Breast epithelium (tissue), 3 donors: ENCODE measurements around the gene PAOX.

ENCODE experiments used
- CTCF ChIP-seq, 3 donors: fragments of 450-650 bp; IDR thresholded peaks; one replicate each; pipeline ENCODE4 v1.5.1; 2016 to 2017; ENCODE audit warnings: antibody characterized with exemption in 3 of 3, mild to moderate bottlenecking in 3 of 3, moderate library complexity in 3 of 3
- POLR2A ChIP-seq: fragments of 450-650 bp; IDR thresholded peaks from one replicate; pipeline ENCODE4 v1.6.1; 2016; ENCODE audit warnings: antibody characterized with exemption, mild to moderate bottlenecking, moderate library complexity
- POLR2AphosphoS5 ChIP-seq, 3 donors: sonication (generic); formaldehyde crosslinking; IDR thresholded peaks; one replicate each; pipeline ENCODE4 v1.6.1; 2017; ENCODE audit warnings: antibody characterized with exemption in 3 of 3

- TF ChIP-seq CTCF (IDR thresholded peaks at IDR 0.05), result no peak
- TF ChIP-seq POLR2A, result no peak
- no peak for TF ChIP-seq POLR2AphosphoS5 (IDR thresholded peaks at IDR 0.05)
Observed at GRCh38 chr10:133377025-133377817, 1.8 kb upstream of the PAOX start.
